ENCODE results near the gene SF3A1.

GRCh38 chr22:30288419-30289140 lies 68.1 kb downstream of the SF3A1 start:
- no peak for TF ChIP-seq CTCF (IDR thresholded peaks at IDR 0.05; ENCODE audit: low read depth, low read length, missing input control)
- TF ChIP-seq EGR1 (IDR thresholded peaks at IDR 0.05; ENCODE audit: low read depth in 2 of 2): no peak
- no peak for TF ChIP-seq FOXA1 (IDR thresholded peaks at IDR 0.05)
- TF ChIP-seq JUND (IDR thresholded peaks at IDR 0.05): no peak
- TF ChIP-seq YY1 (IDR thresholded peaks at IDR 0.05): no peak
- no peak for TF ChIP-seq GABPA (IDR thresholded peaks at IDR 0.05 in 1 of 2, conservative IDR thresholded peaks at IDR 0.05 in 1 of 2)
- TF ChIP-seq TAF1 (conservative IDR thresholded peaks at IDR 0.05): no peak
- no peak for TF ChIP-seq RAD21 (IDR thresholded peaks at IDR 0.05)
- TF ChIP-seq ATF3 (IDR thresholded peaks at IDR 0.05): no peak

All from liver (tissue), 3 donors.